ENCODE measurements around the gene ZNF425.

Gene ZNF425

DNA sequence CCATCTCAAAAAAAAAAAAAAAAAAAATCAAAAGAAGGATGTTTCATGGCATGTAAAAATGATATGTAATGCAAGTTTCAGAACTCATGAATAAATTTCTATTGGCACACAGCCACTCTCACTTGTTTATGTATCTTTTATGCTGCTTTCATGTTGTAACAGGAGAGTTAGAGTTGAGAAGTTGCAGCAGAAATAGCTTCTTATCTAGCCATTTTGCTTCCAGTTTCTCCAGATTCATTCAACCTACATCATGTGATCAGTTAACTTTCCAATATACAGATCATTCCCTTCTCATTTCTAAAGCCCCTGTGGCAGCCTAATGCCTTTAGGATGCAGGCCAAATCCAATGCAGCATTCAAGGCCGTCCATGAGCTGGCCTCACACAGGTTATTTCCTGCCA, 66.0 kb downstream of the ZNF425 start:
- H3K4me1 ChIP-seq, result peaks cover 30% of the 10 kb centered on the region
- H3K27me3 ChIP-seq, result no peaks in the 10 kb centered on the region
- H3K36me3 ChIP-seq, result no peaks in the 10 kb centered on the region
- H3K4me3 ChIP-seq, result no peak overlapping the region
- no peak for TF ChIP-seq Cebpa-rat (IDR thresholded peaks at IDR 0.05)
- no peak overlapping the region for H3K4me2 ChIP-seq
- no peak overlapping the region for H3K9ac ChIP-seq
- H3K9me3 ChIP-seq, result no peaks in the 10 kb centered on the region
- H4K20me1 ChIP-seq, result no peaks in the 10 kb centered on the region
- H3K27ac ChIP-seq, result no peak overlapping the region

DNA sequence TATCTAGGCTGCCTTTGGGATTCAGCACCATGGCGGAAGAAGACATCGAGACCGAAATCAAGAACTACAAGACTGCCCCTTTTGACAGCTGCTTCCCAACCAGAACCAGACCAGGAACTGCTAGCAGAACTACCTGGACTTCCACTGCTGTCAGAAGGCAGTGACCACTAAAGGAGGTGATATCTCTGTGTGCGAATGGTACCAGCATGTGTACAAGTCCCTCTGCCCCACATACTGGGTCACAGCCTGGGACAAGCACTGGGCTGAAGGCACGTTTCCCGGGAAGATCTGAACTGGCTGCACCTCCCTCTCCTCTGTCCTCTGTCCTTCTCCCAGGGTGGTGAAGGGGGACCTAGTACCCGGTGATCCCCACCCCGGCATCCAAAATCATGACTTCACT, 72.2 kb downstream of the ZNF425 start:
- Histone ChIP-seq H4K20me1 (no peaks in the 10 kb centered on the region), H3K9ac (no peak overlapping the region), H3K27me3 (no peaks in the 10 kb centered on the region), H3K36me3 (no peaks in the 10 kb centered on the region), H3K9me3 (0 out of 2 replicates have a peak, but pooled peaks cover under 1% of the 10 kb centered on the region), H3K4me1 (no peaks in the 10 kb centered on the region), H3K4me3 (no peak overlapping the region), H3K4me2 (no peak overlapping the region), H3K27ac (no peak overlapping the region)
- no peak for TF ChIP-seq Cebpa-rat (IDR thresholded peaks at IDR 0.05)

DNA sequence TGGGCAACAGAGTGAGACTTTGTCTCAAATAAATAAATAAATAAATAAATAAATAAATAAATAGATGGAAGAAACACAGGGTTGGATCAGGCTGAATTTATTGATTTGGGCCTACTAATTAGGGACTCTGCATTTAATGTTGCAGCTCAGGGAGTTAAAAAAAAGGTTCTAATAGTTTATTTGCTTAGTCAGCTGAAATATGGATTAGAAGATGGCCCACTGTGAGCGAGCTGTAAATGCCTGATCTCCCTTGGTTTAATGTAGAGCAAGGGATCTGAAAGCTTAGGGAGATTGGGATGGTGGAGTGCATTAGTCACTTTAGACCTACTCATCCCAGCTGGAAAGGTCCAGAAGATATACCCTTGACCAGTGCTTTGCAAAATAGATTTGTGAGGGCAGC, 72.7 kb downstream of the ZNF425 start:
- H3K4me2 ChIP-seq, result no peak overlapping the region
- H3K27me3 ChIP-seq, result no peaks in the 10 kb centered on the region
- no peak overlapping the region for H3K4me3 ChIP-seq

More for the DNA sequence above, 72.7 kb downstream of the ZNF425 start:
- Histone ChIP-seq H3K9me3 (0 out of 2 replicates have a peak, but pooled peaks cover 3% of the 10 kb centered on the region), H3K4me1 (no peaks in the 10 kb centered on the region), H4K20me1 (no peaks in the 10 kb centered on the region), H3K9ac (no peak overlapping the region), H3K36me3 (no peaks in the 10 kb centered on the region), H3K27ac (no peak overlapping the region)
- no peak for TF ChIP-seq Cebpa-rat (IDR thresholded peaks at IDR 0.05)

All from BLaER1 (cell line).